HEK293T (cell line): Measurements from ENCODE around the gene SETD1B.

Experiments
- FOXK2 ChIP-seq: fragments of 450-650 bp; IDR thresholded peaks from 2 replicates; pipeline ENCODE4 v1.6.1; 2016; ENCODE audit warnings: mild to moderate bottlenecking
- FOXM1 ChIP-seq: fragments of 450-650 bp; IDR thresholded peaks from 2 replicates; pipeline ENCODE4 v1.6.1; 2017; ENCODE audit warnings: mild to moderate bottlenecking, borderline replicate concordance

DNA sequence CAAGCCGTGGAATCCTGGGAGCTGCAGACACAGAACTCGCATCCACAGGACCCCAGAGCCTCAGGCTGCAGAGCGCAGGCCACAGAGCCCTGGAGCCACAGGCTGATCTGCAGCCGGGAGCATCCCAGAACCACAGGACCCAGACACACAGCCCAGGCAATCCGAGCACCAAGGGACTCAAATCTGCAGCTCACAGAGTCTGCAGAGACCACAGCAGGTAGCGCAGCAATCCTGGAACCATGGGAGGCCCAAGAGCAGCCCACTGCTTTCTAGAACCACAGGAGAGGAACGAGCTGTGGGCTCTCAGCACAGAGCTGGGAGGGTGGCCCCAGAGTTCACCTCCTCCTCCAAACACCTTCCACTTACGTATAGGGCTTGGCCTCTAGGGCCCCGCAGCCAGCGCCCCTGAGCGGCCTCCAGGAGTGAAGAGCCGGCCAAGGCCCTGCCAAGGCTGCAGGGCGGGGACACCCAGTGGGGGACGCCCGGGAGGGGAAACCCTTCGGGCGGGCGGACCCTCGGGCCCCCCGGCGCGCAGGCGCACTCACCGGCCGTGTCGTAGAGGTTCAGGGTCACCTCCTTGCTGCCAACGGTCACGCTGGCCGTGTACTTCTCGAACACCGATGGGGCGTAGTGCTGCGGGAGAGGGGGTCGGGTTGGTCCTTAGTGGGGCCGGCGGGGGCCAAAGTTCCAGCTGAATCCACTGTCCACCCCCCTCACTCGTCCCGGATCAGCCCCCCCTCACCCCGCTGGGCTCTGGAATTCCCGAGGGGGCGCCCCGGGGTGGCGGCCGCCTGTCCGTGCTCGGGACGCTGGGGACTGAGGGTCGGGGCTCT is 11.0 kb upstream of the SETD1B start:
- TF ChIP-seq FOXM1 (no peak), FOXK2 (no peak)
